SHP77 (cell line): ENCODE results near the gene ASMTL.
"Not testable (repeated sequence)": the region's sequence is repeated elsewhere in the genome, so short reads cannot be mapped to it uniquely, and the experiment has no call there.

Experiments
- DNase-seq, 2 experiments: peaks; one replicate each; lab custom pipeline; 2025; lab: John Stamatoyannopoulos, UW

Gene ASMTL

DNA sequence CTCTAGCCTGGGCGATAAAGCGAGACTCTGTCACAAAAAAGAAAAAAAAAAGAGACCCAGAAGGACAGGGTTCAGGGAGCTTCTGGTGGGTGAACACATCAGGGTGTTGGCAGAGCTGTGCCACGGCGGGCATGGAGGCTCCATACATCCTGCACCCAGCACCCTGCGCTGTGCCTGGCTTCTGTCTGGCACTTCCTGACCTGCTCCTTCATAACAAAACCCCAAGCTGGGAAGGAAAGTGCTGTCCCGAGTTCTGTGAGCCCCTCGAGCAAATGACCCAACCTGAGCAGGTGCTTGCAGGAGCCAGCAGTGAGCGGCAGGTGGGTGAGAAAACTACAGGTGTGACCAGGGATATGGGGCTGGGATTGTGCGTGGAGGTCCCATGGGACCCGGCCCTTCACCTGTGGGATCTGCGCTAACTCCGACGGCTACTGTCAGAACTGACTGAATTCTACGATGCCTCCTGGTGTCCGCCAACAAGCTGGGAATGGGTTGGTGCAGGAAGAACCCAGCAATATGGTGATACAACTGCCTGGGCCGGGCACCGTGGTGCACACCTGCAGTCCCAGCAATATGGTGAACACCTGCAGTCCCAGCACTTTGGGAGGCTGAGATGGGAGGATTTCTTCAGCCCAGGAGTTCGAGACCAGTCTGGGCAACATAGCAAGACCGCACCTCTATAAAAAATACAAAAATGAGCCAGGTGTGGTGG lies 18.9 kb downstream of the ASMTL start:
- DNase-seq = no peak

DNA sequence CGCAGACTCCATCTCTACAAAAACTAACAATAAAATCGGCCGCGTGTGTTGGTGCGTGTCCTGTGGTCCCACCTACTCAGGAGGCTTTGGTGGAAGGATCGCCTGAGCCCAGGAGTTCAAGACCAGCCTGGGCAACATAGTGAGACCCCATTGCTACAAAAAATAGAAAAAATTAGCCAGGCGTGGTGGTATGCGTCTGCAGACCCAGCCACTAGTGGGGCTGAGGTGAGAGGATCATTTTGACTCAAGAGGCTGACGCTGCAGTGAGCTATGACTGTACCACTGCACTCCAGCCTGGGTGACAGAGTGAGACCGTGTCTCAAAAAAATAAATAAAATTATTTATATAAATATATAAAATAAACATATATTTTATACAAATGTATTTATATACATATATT lies 22.3 kb downstream of the ASMTL start:
- no peak for DNase-seq

- no peak for DNase-seq
These were observed 25.0 kb downstream of the ASMTL start for GRCh38 chrX:1427756-1428155.

DNA sequence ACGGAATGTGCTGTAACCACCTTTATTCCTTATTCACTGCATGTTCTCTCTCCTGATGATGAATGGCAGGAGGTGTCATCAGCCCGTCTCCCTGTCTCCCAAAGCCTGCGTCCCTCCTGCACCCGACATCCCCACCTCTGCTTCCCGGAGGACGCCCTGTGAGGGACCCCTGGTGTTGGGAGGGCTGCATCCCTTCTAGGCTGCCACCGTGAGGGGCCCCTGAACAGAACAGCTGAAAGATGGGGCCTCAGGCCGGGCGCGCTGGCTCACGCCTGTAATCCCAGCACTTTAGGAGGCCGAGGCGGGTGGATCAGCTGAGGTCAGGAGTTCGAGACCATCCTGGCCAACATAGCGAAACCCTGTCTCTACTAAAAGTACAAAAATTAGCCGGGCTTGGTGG lies 26.4 kb downstream of the ASMTL start:
- DNase-seq = not testable (repeated sequence)

DNA sequence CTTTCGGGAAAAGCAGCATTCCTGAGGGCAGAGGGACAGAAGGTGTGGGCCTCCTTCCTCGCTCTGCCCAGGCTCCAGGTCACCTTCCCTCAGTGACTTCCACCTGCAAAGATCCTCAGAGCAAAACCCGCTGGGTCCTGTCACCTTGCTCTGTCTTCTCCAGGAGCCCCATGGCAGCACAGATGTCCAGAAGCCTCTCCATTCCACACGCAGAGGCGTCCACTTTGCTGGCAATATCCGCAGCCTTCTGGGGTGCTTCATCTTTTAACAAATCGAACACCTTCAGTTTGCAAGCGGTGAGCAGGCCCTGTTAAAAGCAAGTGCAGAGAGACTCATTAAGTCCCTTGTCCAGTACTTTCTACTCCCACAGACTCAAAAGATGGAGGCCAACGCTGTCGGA lies 27.3 kb downstream of the ASMTL start:
- DNase-seq = no peak

GRCh38 chrX:1424147-1424851 lies 28.4 kb downstream of the ASMTL start:
- no peak for DNase-seq

- DNase-seq = no peak
These were observed 29.5 kb downstream of the ASMTL start for GRCh38 chrX:1423215-1423614.

GRCh38 chrX:1422135-1422465 lies 30.6 kb downstream of the ASMTL start:
- no peak for DNase-seq

DNA sequence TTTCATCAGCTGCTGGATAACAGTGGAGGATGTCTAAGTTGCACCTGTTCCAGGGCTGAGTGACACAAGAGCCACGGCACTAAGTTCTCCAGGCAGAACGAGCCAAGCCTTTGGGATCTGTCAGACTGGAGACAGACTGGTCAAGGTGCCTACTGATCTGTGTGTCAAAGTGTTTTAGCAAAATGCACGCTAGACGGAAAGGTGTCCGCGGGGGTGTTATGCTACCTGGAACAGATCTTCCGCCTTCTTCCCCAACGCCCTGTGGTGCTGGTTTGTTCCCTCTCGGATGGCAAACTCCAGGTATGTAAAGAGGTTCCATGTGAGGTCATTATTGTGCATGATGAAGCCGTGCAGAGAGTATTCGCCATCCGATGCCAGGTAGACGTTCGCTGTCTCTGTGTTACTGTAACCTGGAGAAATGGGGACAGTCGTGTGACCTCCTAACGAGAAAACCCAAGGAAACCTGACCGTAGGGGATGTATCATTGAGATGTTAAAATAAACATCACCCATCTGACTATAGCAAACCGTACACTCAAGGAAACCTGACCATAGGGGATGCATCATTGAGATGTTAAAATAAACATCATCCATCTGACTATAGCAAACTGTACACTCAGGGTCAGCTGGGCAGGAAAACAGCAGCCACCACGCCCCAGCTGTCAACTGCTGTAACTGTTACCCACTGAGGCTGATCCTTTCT lies 31.1 kb downstream of the ASMTL start:
- DNase-seq = no peak

DNA sequence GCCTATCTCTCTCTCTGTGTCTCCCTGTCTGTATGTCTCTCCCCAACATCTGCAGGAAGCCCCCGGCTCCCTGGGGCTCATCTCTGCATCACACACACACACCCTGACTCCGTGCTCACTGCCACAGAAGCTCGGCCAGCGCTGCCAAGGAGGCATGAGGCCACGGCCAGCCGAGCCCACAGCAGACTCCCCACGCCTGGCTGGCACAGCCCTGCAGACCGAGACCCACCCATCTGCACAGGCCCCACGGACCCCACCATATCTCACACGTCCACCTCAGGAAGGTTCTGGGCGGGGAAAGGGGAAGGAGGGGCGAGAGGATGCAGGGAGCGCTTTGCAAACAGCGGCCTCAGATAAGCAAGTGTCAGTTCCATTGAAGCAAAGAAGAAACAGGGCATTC lies 32.3 kb downstream of the ASMTL start:
- no peak for DNase-seq

DNA sequence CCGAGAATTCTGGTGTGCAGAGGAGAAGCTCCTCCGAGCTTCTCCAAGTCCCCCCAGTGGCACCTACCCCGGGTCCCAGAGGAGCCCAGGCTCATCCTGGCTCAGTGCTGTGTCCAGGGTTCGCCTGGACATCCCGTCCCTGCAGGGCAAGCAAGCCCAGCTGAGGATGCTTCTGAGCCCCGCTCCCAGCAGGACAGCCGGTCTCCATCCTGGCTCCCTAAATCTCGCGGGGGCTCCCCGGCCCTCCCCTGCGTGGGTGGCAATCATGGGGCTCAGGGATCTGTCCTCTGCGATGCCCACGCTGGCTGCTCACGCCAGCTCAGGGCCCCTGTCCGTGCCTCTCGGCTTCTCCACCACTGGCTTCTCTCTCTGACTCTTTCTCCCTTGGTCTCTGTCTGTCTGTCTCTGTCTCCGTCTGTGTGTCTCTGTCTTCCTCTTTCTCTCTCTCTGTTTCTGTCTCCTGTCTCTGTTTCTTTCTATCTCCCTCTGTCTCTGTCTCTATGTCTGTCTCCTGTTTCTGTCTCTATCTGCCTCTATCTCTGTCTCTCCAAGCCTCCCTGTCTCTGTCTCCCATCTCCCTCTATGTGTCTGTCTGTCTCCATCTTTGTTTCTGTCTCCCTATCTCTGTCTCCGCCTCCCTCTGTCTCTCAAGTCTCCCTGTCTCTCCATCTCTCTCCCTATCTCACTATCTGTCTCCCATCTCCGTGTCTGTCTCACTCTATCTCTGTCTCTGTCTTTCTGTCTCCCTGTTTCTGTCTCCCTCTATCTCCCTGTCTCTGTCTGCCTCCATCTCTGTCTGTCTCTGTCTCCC lies 33.0 kb downstream of the ASMTL start:
- DNase-seq = no peak

DNA sequence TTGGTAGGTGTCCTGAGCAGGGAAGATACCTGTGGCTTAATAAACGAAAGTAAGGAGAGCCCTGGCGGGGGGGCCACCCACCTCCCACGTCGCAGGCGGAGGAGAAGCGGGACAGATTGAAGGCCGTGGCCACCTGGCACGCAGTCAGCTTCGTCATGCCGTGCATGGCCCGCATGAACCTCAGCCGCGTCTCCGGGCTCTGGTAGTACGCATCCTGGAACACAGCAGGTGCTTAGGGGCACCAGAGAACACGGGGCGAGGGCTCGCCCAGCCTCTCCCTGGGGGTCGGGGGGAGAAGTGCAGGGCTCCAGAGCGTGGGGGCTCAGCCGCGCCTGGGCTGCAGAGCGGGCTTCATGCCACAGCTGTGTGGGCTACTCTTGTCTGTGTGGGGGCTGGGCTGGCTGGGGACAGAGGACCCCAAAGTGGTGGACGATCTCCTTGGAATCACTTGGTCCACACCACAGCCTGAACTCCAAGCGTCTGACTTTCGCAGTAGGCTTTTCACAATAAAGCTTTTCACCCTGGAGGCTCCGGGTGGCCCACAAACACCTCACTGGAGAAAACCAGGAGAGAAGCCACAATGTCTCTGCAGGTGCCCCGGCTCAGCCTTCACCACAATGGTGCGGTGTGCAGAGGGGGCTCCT lies 33.7 kb downstream of the ASMTL start:
- DNase-seq = no peak

DNA sequence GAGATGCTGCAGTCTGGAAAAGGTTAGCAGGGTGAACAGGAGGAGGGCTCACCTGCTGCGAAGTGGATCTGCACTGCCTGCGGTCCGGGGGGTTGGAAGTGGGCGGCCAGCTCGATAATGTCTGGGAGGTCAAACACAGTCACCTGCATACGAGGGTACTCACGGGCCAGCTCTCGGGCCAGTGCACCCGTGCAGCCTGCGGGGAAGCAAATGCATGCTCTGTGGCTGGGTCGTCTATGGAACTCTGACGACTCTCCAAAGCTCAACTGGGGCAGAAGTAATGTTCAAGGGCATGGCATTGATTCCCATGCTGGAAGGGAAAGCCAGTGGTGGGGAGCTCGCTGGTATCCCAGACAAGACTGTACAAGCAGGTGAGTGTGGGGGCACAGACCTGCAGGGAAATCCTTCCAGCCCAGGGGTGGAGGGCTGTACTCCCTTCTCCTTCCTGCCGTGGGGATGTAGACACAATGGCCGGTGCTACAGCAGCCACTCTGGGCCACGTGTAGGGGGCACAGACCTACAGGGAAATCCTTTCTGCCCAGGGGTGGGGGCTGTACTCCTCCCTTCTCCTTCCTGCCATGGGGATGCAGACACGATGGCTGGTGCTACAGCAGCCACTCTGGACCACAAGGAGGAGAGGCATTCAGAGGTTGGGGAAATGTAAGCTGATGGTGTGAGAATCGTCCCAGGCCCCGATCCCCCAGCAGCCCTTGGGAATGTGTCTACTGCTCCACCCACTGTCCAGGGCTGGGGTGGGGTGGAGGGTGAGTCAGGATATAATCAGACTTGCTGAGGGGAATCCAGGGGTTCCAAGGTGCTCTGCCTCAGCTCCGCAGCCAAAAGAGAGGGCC lies 34.6 kb downstream of the ASMTL start:
- DNase-seq = no peak

GRCh38 chrX:1416965-1417760 lies 35.5 kb downstream of the ASMTL start:
- DNase-seq = no peak

- DNase-seq = no peak
These were observed 36.4 kb downstream of the ASMTL start for GRCh38 chrX:1416327-1416784.

GRCh38 chrX:1412551-1413161 lies 40.1 kb downstream of the ASMTL start:
- DNase-seq = no peak

GRCh38 chrX:1411326-1411725 lies 41.4 kb downstream of the ASMTL start:
- no peak for DNase-seq

GRCh38 chrX:1407035-1407434 lies 45.7 kb downstream of the ASMTL start:
- DNase-seq = no peak

DNA sequence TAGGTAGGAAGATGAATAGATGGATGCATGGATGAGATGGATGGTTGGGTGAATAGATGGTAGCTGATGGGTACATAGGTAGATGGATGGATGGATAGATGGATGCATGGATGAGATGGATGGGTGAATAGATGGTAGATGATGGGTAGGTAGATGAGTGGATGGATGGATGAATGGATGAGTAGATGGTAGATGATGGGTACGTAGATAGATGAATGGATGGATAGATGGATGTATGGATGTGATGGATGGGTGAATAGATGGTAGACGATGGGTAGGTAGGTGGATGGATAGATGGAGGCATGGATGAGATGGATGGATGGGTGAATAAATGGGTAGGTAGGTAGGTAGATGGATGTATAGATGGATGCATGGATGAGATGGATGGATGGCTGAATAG lies 46.9 kb downstream of the ASMTL start:
- not testable (repeated sequence) for DNase-seq

DNA sequence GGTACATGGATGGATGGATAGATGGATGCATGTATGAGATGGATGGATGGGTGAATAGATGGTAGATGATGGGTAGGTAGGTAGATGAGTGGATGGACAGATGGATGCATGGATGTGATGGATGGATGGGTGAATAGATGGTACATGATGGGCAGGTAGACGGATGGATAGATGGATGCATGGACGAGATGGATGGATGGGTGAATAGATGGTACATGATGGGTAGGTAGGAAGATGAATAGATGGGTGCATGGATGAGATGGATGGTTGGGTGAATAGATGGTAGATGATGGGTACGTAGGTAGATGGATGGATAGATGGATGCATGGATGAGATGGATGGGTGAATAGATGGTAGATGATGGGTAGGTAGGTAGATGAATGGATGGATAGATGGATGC lies 48.8 kb downstream of the ASMTL start:
- not testable (repeated sequence) for DNase-seq
